HL-60/S4 treated with retinoic acid at 250 ng/mL for 4 days and 3 days (cell line): ENCODE results near the gene WASF2.
"Not testable (repeated sequence)": the region's sequence is repeated elsewhere in the genome, so short reads cannot be mapped to it uniquely, and the experiment has no call there.

Experiments used
- in situ Hi-C: fragments of 300-500 bp; cut with MboI; formaldehyde crosslinking; loops from 2 replicates; pipeline ENCODE4 v1.7.0; 2022; ENCODE audit warnings: low sequenced_read_pairs

WASF2 gene

DNA sequence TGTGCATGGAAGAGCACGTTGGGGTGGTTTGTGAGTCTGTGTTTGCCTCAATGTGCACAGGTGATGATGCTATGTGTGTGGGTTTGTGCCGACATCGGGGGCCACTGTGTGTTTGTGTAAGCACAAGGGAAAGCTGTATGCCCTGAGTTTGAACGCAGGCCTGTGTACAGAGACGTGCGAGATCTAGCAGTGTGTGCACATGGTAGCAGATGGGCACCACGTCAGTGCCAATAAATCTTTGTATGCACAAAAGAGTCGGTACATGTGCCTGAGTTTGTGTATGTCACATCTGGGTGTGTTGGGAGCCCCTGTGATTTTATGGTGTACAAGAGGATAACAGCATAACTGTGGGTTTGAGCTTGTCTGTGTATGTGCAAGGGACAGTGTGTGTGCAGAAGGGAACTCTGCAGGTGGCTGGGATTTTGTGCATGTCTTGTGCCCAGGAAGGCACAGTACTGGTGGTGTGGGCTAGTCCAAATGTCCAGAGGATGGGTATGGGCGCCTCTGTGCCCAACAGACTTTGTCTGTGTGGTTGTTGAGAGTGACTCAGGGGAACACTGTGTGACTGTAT is 32.0 kb upstream of the WASF2 start:
- in situ Hi-C loops, result no loop called here

DNA sequence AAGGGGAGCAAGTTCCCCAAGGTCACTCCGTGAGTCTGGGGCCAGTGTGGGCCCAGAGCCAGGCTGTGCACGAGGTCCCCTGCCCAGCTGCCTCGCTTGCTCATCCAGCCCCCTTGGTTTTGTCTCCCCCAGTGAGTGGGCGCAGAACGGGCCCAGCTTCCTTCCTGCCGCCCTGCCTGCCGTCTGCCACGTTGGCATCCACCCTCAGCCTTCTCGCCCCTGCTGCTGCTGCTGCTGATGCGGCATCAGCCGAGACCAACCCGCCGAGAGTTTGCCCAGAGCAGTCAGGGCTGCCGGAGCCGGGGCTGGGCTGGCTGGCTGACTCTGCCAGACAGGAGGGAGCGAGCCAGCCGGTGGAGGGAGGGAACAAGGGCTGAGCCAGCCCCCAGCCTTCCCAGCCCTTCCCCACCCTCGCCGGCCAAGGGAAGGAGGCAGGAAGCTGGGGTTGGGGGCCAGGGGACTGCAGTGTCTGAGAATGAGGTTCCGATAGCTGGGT is 31.4 kb upstream of the WASF2 start:
- in situ Hi-C loops, result no loop called here

GRCh38 chr1:27520651-27521050 is 30.7 kb upstream of the WASF2 start:
- in situ Hi-C loops, result no loop called here

DNA sequence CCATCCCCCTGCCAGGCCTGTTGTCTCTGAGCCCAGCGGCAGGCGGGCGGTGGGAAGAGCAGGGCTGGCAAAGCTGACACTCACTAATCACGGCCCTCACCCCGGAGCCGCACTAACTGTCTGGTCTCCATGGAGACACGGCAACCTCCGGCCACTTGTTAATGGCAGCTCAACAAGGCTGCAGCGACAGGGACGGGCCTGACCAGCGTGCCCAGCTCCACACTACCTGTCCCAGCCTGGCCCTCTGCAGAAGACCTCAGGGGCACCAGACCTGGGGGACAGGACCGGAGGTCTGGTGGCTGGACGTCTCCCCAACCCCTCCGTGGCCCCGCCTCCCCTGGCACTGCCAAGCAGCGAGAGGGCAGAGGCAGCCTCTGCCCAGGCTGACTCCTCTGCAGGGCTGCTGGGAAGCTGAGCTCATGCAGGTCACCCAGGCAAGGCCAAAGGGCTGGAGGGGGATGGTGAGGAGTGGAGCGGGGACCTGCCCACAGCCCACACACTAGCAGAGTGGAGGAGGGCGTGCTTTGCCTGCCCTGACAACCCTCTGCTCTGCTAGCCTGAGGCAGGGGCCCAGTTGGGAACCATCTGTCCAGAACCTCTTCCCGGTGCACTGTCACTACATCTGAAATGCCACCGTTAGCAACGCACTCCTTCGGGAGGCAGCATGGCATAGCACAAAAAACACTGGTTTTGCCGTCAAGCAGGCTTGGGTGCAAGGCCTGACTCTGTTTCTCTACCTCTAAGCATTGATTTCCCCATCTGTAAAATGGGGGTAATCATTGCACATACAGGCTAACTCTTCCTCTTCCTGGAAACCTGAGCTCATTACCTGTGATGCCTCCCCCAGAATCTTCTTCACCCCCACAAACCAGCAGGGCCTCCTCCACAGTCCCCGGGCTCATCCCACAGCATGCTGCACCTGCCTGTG is 29.6 kb upstream of the WASF2 start:
- in situ Hi-C loops, result no loop called here

DNA sequence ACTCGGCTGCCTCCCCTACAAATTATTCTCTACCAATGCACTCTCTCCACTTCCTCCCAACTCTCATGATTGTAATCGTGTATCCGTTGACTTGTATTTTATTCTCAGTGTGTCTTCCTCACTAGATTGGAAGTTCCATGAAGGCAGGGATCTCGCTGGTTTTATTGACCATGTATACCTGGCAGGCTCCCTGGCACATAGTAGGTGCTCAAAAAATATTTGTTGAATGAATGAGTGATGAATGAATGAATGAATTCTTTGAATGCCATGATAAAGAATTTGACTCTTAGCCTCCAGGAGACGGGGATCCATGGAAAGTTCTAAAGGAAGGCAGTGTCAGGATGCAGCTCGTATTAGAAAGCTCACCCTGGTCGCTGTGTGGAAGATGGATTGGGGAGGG is 28.8 kb upstream of the WASF2 start:
- in situ Hi-C loops, result no loop called here

DNA sequence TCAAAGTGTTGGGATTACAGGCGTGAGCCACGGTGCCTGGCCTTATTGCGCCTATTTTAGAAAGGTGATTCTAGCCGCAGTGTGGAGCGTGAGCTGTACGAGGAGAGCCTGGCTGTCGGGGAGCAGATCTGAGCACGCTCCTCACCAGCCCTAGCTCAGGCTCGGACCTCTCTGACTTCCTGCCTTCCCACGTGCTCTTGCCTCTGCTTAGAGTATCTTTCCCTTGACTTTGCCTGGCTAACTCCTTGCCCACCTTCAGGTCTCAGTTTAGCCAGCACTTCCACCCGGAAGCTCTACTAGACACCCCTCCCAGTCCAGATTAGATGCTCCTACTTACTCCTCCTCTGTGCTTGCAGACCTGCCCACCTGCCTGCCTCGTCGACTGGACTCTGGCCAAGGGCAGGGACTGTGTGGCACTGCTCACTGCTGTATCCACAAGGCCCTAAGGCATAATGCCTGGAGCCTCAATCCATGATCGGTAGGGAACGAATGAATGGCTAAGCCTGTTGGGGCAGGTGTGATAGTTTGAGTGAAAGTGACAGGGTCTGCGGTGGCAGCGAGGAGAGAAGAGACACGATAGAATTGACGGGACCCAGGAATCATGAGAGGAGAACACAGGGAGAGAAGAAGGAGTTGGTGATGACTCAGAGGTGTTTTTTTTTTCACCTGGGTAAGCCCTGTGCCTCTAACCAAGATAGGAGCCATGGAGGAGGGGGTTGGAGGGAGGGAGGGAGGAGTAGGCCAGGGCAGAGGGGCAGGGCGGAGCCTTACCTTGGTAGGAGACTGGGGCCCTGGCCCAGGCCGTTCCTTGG is 28.1 kb upstream of the WASF2 start:
- in situ Hi-C loops, result no loop called here

- in situ Hi-C loops, result no loop called here
Measured at GRCh38 chr1:27517301-27517700, 27.3 kb upstream of the WASF2 start.

DNA sequence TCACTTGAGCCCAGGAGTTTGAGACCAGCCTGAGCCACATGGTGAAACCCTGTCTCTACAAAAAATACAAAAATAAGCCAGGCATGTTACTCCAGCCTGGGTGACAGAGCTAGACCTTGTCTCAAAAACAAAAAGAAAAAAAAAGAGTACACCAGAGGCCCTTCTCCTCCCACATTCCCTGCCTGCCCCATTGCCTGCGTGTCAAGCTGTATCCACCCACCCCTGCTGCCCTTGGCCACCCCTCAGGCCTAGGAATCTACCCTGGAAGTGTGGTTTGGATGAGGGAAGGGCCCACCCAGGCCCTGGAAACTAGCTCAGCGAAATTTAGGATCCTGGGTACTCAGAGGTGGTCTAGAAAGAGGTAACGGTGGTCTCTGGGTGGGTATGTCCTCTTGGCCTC is 25.7 kb upstream of the WASF2 start:
- in situ Hi-C loops, result no loop called here

- in situ Hi-C loops, result no loop called here
Measured at GRCh38 chr1:27513958-27514357, 24.0 kb upstream of the WASF2 start.

- in situ Hi-C loops, result no loop called here
Measured at GRCh38 chr1:27513528-27513927, 23.6 kb upstream of the WASF2 start.

GRCh38 chr1:27509127-27510080 is 19.4 kb upstream of the WASF2 start:
- in situ Hi-C loops, result no loop called here

DNA sequence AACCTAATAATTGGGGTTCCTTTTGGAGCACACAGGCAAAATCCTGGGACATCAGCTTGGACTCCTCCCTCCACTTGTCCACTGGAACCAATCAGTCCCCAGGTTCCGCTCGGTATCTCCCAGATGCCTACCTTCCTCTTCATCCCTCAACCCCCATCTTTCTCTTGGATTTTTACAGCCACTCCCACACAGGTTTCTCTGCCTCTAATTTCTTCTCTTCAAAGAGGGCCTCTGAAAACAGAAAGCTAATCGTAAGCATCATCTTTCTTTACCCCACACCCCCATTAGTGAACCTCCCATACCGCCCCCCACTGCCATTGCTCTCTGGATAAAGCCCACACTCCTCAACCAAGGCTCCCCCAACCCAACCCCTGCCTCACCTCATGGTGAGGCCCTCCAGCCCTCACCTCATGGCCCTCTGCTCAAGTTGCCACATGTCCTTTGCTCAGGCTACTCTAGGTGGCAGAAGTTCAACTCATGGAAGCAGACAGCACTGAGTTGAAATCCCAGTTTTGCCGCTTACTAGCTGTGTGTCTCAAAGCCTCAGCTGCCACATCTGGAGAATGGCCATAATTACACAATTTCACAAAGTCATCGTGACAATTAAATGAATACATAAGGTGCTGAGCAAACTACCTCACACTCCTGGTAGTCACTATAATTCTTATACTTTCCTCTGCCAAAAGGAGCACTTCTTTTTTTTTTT is 18.1 kb upstream of the WASF2 start:
- in situ Hi-C loops, result no loop called here

DNA sequence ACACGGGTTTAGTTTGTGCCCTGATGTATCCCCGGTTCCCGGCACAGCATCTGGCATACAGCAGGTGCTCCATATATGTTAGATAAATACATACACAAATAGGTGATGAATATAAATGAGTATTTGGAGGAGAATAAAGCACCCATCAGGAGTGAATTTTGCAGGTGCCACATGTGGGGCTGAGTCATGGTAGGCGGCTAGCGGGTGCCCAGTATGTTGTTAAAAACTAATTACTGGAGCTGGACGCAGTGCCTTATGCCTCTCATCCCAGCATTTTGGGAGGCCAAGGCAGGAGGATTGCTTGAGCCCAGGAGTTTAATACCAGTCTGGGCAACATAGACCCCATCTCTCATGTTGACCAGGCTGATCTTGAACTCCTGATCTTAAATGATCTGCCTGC is 16.7 kb upstream of the WASF2 start:
- in situ Hi-C loops, result no loop called here

DNA sequence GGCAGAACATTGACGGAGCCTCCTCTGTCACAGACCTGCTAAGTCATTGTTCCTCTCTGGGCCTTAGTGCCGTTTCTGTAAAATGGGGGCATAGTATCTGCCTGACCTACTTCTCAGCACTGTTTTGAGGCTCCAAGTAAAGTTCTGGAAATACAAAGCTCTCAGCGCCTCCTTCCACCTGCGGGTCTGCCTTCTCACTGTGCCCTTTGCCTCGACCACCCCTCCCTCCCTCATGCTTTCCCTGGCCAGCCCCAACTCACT is 15.4 kb upstream of the WASF2 start:
- in situ Hi-C loops, result no loop called here

GRCh38 chr1:27504588-27505419 is 14.8 kb upstream of the WASF2 start:
- in situ Hi-C loops, result no loop called here

GRCh38 chr1:27503844-27504587 is 14.0 kb upstream of the WASF2 start:
- in situ Hi-C loops, result no loop called here

GRCh38 chr1:27503033-27503432 is 13.1 kb upstream of the WASF2 start:
- in situ Hi-C loops, result no loop called here

DNA sequence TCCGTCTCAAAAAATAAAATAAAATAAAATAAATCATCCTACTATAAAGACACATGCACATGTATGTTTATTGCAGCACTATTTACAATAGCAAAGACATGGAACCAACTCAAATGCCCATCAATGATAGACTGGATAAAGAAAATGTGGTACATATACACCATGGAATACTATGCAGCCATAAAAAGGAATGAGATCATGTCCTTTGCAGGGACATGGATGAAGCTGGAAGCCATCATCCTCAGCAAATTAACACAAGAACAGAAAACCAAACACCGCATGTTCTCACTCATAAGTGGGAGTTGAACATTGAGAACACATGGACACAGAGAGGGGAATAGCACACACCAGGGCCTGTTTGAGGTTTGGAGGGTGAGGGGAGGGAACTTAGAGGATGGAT is 11.2 kb upstream of the WASF2 start:
- in situ Hi-C loops, result not testable (repeated sequence)
